K562 (cell line): Measurements from ENCODE around the gene SNRPA. TPM values are rescaled to one million over a fixed set of nuclear protein-coding genes. Genes with fewer than 3 reads are reported as not detected.

Source experiments
- ATAC-seq: fragments of 200-7000 bp; cut with Tn5 transposase; 3 replicates; pipeline ENCODE4 v1.9.1; 2020; ENCODE audit warnings: moderate library complexity
- BruUV-seq: library from RNA; stranded (reverse); fragments of 400-500 nt; replicated peaks from 2 replicates; lab custom pipeline; 2021; lab: Mats Ljungman, UMichigan
- CTCF ChIA-PET: fragments of 300-600 bp; formaldehyde crosslinking; extraction: SDS; loops from one replicate; lab custom pipeline; 2021; ENCODE audit warnings: low intra/inter-chr PET ratio; lab: Yijun Ruan, JAX
- POLR2A ChIA-PET: fragments of 300-600, 350-650 bp; sonication (Branson Sonifier 250); formaldehyde crosslinking; extraction: SDS; loops from one replicate; lab custom pipeline; 2021; ENCODE audit warnings: antibody characterized with exemption, inconsistent platforms; lab: Yijun Ruan, JAX
- DNase-seq, 4 experiments: peaks; one replicate each; pipeline versions ENCODE4 v3.0.0 to v3.0.0-alpha.2; 2011 to 2018; ENCODE audit warnings: low spot score in 3 of 4, mixed read lengths in 3 of 4; ENCODE audit errors: extremely low read depth in 1 of 4
- FAIRE-seq: peaks from 2 replicates; lab custom pipeline; 2011; peaks lifted over from hg19 to GRCh38; lab: Jason Lieb, UNC
- H2AFZ ChIP-seq: 2 replicates; pipeline ENCODE4 v1.6.0; 2011; ENCODE audit warnings: low read depth, low read length, control low read depth, inconsistent platforms
- H3K27ac ChIP-seq: fragments of 200-600 bp; 3 replicates; pipeline ENCODE4 v1.8.0; 2011; ENCODE audit warnings: low read depth, mild to moderate bottlenecking, control low read depth, inconsistent platforms, low read length, moderate library complexity, mixed read lengths; ENCODE audit errors: extremely low read depth
- H3K27me3 ChIP-seq, 2 experiments: fragments of 300-600 bp in 1 of 2; 2 replicates in 1 of 2; 3 replicates in 1 of 2; pipeline versions ENCODE4 v1.6.0 to v1.8.0; 2011; ENCODE audit warnings: inconsistent platforms in 2 of 2, low read length in 2 of 2, mild to moderate bottlenecking in 1 of 2, mixed read lengths in 1 of 2, moderate library complexity in 1 of 2; ENCODE audit not compliant: control insufficient read depth in 2 of 2, insufficient read depth in 2 of 2
- H3K36me3 ChIP-seq: fragments of 300-600 bp; 3 replicates; pipeline ENCODE4 v1.8.0; 2011; ENCODE audit warnings: mild to moderate bottlenecking, low read length, inconsistent platforms; ENCODE audit not compliant: control insufficient read depth, insufficient read depth
- H3K4me1 ChIP-seq, 2 experiments: fragments of 200-600 bp in 1 of 2; replicated peaks in 1 of 2; 2 replicates in 1 of 2; 3 replicates in 1 of 2; pipeline versions ENCODE4 v1.5.1 to v1.8.0; 2011; ENCODE audit warnings: inconsistent platforms in 2 of 2, low read length in 2 of 2, mild to moderate bottlenecking in 1 of 2, mixed read lengths in 1 of 2, moderate library complexity in 1 of 2; ENCODE audit not compliant: control insufficient read depth in 2 of 2, insufficient read depth in 2 of 2
- H3K4me2 ChIP-seq: 2 replicates; pipeline ENCODE4 v1.6.1; 2011; ENCODE audit warnings: low read length, control low read depth, inconsistent platforms, mixed read lengths; ENCODE audit not compliant: insufficient read depth
- H3K4me3 ChIP-seq: fragments of 200-600 bp; sonication (generic), shearing (Covaris generic); 2 replicates; pipeline ENCODE4 v1.5.1; 2016; ENCODE audit warnings: control low read depth, inconsistent platforms
- H3K79me2 ChIP-seq: fragments of 200-600 bp; 3 replicates; pipeline ENCODE4 v1.8.0; 2011; ENCODE audit warnings: low read length, inconsistent platforms; ENCODE audit not compliant: control insufficient read depth, insufficient read depth
- H3K9ac ChIP-seq, 2 experiments: 2 replicates each; pipeline versions ENCODE4 v1.6.0 to v1.6.1; 2011; ENCODE audit warnings: low read depth in 2 of 2, low read length in 2 of 2, control low read depth in 1 of 2, inconsistent platforms in 1 of 2, mild to moderate bottlenecking in 1 of 2, mixed read lengths in 1 of 2; ENCODE audit not compliant: insufficient read depth in 1 of 2
- H3K9me1 ChIP-seq: one replicate; pipeline ENCODE4 v1.6.0; 2011; ENCODE audit warnings: inconsistent platforms, mild to moderate bottlenecking, low read length, moderate library complexity; ENCODE audit not compliant: control insufficient read depth, insufficient read depth
- H3K9me3 ChIP-seq: replicated peaks from 2 replicates; pipeline ENCODE4 v1.5.1; 2011; ENCODE audit warnings: low read depth, low read length, inconsistent platforms; ENCODE audit not compliant: control insufficient read depth, insufficient read depth
- H4K20me1 ChIP-seq: replicated peaks from 2 replicates; pipeline ENCODE4 v1.6.1; 2011; ENCODE audit warnings: low read length, inconsistent platforms, mixed read lengths; ENCODE audit not compliant: control insufficient read depth, insufficient read depth
- CHCHD3 ChIP-seq: fragments of 250-450 bp; sonication (Bioruptor Pico); IDR thresholded peaks from 2 replicates; pipeline ENCODE4 v2.1.2; 2022; ENCODE audit warnings: mild to moderate bottlenecking
- NFIC ChIP-seq: fragments of 450-650 bp; IDR thresholded peaks from 2 replicates; pipeline ENCODE4 v1.6.1; 2017; ENCODE audit warnings: mild to moderate bottlenecking, inconsistent platforms
- POLR2A ChIP-seq: fragments of 450-650 bp; conservative IDR thresholded peaks from 2 replicates; pipeline ENCODE4 v1.6.1; 2016
- RBFOX2 ChIP-seq: fragments of 200-400 bp; formaldehyde crosslinking; IDR thresholded peaks from 2 replicates; pipeline ENCODE4 v1.6.1; 2017; ENCODE audit warnings: low read depth, mild to moderate bottlenecking, low read length, moderate library complexity
- SUPT5H ChIP-seq: fragments of 450-650 bp; IDR thresholded peaks from 2 replicates; pipeline ENCODE4 v1.6.1; 2016
- WGBS: fragments of 100-300 bp; shearing (Covaris generic); methylation state at CpG from one replicate; pipeline ENCODE4 v1.1.6; 2016; ENCODE audit warnings: low coverage, mixed read lengths; ENCODE audit not compliant: insufficient coverage; ENCODE audit errors: missing lambda C conversion rate; 5-methylcytosine and 5-hydroxymethylcytosine counted together
- in situ Hi-C: fragments of 300-500 bp; cut with MboI; formaldehyde crosslinking; loops from 4 replicates; pipeline ENCODE4 v1.15.0; 2018; ENCODE audit warnings: inconsistent platforms, mixed read lengths
- intact Hi-C: fragments of 100-400 bp; cut with micrococcal nuclease; formaldehyde crosslinking; loops from 2 replicates; pipeline ENCODE4 v1.14.2; 2022
- polyA plus RNA-seq, 8 experiments: library from polyadenylated mRNA; depleted of rRNA in 4 of 8; stranded (reverse) in 5 of 8; unstranded in 3 of 8; fragments of >200 nt; fragmentation: Nextera tagmentation in 2 of 8; fragmentation: Illumina TruSeq in 1 of 8; extraction: Ambion mirVana in 2 of 8; extraction: Trizol in 1 of 8; gene quantifications; 2 replicates each; pipeline versions ENCODE4 v1.2.1 to v1.2.3, GENCODE V29; 2011 to 2014; ENCODE audit warnings: inconsistent platforms in 1 of 8, missing spikeins in 1 of 8
- total RNA-seq, 7 experiments: library from RNA; depleted of rRNA in 6 of 7; stranded (reverse); fragments of >200 nt in 6 of 7; fragmentation: Illumina TruSeq in 2 of 7; extraction: Trizol in 2 of 7; gene quantifications; 2 replicates each; pipeline versions ENCODE4 v1.2.1 to v1.2.3, GENCODE V29; 2011 to 2021; ENCODE audit warnings: low replicate concordance in 1 of 7
- TF ChIP-seq, protein P1 (sequence below): fragments of 250-450 bp; sonication (Bioruptor Pico); IDR thresholded peaks from 2 replicates; pipeline ENCODE4 v1.8.0; 2022; ENCODE audit warnings: inconsistent platforms, mild to moderate bottlenecking, moderate library complexity, borderline replicate concordance
- TF ChIP-seq, protein P2 (sequence below): conservative IDR thresholded peaks from 2 replicates; pipeline ENCODE4 v1.6.1; 2011; ENCODE audit warnings: low read depth, mild to moderate bottlenecking, low read length; ENCODE audit not compliant: control insufficient read depth
- TF ChIP-seq, protein P3 (sequence below), 2 experiments: fragments of 450-650 bp; conservative IDR thresholded peaks; 2 replicates each; pipeline ENCODE4 v1.6.1; 2017; ENCODE audit warnings: mild to moderate bottlenecking in 2 of 2, moderate library complexity in 2 of 2
- TF ChIP-seq, protein P4 (sequence below): fragments of 450-650 bp; formaldehyde crosslinking; IDR thresholded peaks from 2 replicates; pipeline ENCODE4 v1.4.0; 2020; ENCODE audit warnings: mild to moderate bottlenecking, mixed read lengths
- TF ChIP-seq, protein P5 (sequence below): sonication (generic); formaldehyde crosslinking; IDR thresholded peaks from 2 replicates; pipeline ENCODE4 v1.9.0; 2022; ENCODE audit warnings: mild to moderate bottlenecking, missing genetic modification reagents

Gene SNRPA
- total and polyA plus RNA-seq, 9 of the 15 experiments (the other 6 are each of a cell fraction or from before 2014, with no cell fraction given), result 16.3 to 311 (median 193) TPM

DNA sequence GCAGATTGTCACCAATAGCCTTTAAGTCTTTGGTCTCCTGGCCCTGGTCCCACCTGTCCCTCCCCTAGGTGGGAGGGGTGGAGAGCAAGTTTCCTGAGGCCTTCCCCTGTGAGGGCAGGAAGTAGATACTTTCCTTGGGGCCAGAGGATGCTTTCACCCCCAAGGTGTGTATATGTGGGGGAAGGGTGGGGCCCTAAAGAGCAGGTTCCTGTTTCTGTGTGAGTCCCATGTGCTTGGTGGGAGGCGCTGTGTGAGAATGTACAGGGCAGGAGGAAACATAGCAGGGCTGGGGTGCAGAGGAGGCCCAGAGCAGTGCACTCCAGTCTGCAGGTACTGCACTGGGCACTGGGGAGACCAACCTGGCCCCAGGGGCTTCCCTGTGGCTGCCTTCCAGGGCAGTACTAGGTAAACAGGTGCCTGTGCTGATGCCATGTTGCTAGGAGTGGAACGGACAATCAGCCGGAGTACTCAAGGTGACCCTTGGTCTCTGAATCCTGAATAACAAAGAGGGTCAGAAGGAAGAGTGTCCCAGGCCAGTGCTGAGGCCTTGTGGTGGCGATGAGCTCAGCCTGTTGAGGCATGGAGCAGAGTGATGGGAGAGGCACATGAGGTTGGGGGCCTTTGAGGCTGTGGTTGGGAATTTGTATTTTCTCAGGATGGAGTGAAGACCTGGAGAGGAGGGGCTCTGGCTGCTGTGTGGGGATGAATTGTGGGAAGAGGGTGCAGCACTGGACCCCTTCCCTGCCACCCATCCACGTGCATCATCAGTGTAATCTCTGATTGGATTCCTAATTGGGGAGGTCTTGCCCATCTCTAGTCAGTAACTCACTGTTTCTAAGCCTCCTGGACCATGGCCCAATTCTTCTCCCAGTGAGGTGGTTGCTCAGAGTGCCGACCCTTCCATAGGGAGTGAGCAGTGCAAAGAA is 53.1 kb downstream of the SNRPA start:
- Histone ChIP-seq H3K9me1 (peaks cover 24% of the 10 kb centered on the region), H4K20me1 (peaks cover 58% of the 10 kb centered on the region), H3K27ac (peak overlapping the region; percentile 53; the same call in 2 of the 3 replicates), H3K4me1 (peaks cover 42 to 79% of the 10 kb centered on the region in 2 experiments), H3K9ac (peak overlapping the region in 1 of 2 experiments; percentile 91; a peak in 2 of 4 replicates), H3K27me3 (no peaks in the 10 kb centered on the region), H3K4me3 (no peak overlapping the region), H2AFZ (no peak overlapping the region), H3K36me3 (peaks cover 88% of the 10 kb centered on the region), H3K79me2 (peaks cover 88% of the 10 kb centered on the region), H3K9me3 (no peaks in the 10 kb centered on the region), H3K4me2 (0 out of 2 replicates have a peak overlapping the region, but pooled peaks have one; percentile 79)
- BruUV-seq, result no TSS peak
- no peak; the same call in 2 of the 3 replicates for ATAC-seq
- intact Hi-C loops (no loop called here), in situ Hi-C loops (no loop called here)
- no peak for FAIRE-seq
- peak in 3 of 4 experiments; percentile 29 to 63 (median 30) for DNase-seq
- ChIA-PET CTCF (no interaction called here), POLR2A (interaction anchor here (0.7 to 2.1 kb wide), 6 partner anchors 18 to 153 kb away, joined by 3 to 7 read pairs (median 3); partner anchors contain the start of genes ACTMAP and SNRPA)
- WGBS, result 84% methylated on average over 6 of the region's 6 CpGs
- TF ChIP-seq, protein P1, sequence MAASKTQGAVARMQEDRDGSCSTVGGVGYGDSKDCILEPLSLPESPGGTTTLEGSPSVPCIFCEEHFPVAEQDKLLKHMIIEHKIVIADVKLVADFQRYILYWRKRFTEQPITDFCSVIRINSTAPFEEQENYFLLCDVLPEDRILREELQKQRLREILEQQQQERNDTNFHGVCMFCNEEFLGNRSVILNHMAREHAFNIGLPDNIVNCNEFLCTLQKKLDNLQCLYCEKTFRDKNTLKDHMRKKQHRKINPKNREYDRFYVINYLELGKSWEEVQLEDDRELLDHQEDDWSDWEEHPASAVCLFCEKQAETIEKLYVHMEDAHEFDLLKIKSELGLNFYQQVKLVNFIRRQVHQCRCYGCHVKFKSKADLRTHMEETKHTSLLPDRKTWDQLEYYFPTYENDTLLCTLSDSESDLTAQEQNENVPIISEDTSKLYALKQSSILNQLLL (CRISPR knock-in tag), result no peak
- TF ChIP-seq POLR2A, result peak; percentile 41; the same call in 1 of the 2 replicates
- TF ChIP-seq, protein P2, sequence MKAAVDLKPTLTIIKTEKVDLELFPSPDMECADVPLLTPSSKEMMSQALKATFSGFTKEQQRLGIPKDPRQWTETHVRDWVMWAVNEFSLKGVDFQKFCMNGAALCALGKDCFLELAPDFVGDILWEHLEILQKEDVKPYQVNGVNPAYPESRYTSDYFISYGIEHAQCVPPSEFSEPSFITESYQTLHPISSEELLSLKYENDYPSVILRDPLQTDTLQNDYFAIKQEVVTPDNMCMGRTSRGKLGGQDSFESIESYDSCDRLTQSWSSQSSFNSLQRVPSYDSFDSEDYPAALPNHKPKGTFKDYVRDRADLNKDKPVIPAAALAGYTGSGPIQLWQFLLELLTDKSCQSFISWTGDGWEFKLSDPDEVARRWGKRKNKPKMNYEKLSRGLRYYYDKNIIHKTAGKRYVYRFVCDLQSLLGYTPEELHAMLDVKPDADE, result 0 out of 2 replicates have a peak, but pooled peaks have one; percentile 35
- TF ChIP-seq RBFOX2, result peak; percentile 44; the same call in 1 of the 2 replicates
- no peak for TF ChIP-seq CHCHD3 (CRISPR knock-in tag)
- TF ChIP-seq, protein P3, sequence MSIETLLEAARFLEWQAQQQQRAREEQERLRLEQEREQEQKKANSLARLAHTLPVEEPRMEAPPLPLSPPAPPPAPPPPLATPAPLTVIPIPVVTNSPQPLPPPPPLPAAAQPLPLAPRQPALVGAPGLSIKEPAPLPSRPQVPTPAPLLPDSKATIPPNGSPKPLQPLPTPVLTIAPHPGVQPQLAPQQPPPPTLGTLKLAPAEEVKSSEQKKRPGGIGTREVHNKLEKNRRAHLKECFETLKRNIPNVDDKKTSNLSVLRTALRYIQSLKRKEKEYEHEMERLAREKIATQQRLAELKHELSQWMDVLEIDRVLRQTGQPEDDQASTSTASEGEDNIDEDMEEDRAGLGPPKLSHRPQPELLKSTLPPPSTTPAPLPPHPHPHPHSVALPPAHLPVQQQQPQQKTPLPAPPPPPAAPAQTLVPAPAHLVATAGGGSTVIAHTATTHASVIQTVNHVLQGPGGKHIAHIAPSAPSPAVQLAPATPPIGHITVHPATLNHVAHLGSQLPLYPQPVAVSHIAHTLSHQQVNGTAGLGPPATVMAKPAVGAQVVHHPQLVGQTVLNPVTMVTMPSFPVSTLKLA (conservative IDR thresholded peaks at IDR 0.05), result peak in 1 of 2 experiments; percentile 30; a peak in 1 of 4 replicates
- TF ChIP-seq, protein P4, sequence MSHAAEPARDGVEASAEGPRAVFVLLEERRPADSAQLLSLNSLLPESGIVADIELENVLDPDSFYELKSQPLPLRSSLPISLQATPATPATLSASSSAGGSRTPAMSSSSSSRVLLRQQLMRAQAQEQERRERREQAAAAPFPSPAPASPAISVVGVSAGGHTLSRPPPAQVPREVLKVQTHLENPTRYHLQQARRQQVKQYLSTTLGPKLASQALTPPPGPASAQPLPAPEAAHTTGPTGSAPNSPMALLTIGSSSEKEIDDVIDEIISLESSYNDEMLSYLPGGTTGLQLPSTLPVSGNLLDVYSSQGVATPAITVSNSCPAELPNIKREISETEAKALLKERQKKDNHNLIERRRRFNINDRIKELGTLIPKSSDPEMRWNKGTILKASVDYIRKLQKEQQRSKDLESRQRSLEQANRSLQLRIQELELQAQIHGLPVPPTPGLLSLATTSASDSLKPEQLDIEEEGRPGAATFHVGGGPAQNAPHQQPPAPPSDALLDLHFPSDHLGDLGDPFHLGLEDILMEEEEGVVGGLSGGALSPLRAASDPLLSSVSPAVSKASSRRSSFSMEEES (CRISPR knock-in tag), result no peak
- peak; percentile 19; the same call in 1 of the 2 replicates for TF ChIP-seq NFIC
- peak; percentile 48; the same call in 1 of the 2 replicates for TF ChIP-seq SUPT5H
- TF ChIP-seq, protein P5, sequence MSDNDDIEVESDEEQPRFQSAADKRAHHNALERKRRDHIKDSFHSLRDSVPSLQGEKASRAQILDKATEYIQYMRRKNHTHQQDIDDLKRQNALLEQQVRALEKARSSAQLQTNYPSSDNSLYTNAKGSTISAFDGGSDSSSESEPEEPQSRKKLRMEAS (CRISPR knock-in tag), result peak; percentile 10; the same call in 1 of the 2 replicates
